OCI-LY1 (cell line): Measurements from ENCODE around the gene SYNPO2L.
"Not testable (repeated sequence)": the region's sequence is repeated elsewhere in the genome, so short reads cannot be mapped to it uniquely, and the experiment has no call there.

Experiments used
- H2AFZ ChIP-seq: fragments of 200-600 bp; sonication (generic), shearing (Covaris generic); 2 replicates; pipeline ENCODE4 v1.6.0; 2014; ENCODE audit warnings: antibody characterized with exemption, mild to moderate bottlenecking, low read length
- H3F3A ChIP-seq: fragments of 200-600 bp; sonication (generic), shearing (Covaris generic); 2 replicates; pipeline ENCODE4 v1.6.0; 2014; ENCODE audit warnings: mild to moderate bottlenecking, antibody characterized with exemption, low read length, moderate library complexity; ENCODE audit not compliant: insufficient read depth
- H3K27ac ChIP-seq: fragments of 200-600 bp; sonication (generic); 2 replicates; pipeline ENCODE4 v1.5.1; 2014; ENCODE audit warnings: low read length, mixed run types, mild to moderate bottlenecking, low read depth; ENCODE audit not compliant: poor library complexity, severe bottlenecking
- H3K27me3 ChIP-seq: fragments of 200-600 bp; sonication (generic); 2 replicates; pipeline ENCODE4 v1.6.0; 2014; ENCODE audit warnings: antibody characterized with exemption, mild to moderate bottlenecking, low read length, moderate library complexity; ENCODE audit not compliant: insufficient read depth
- H3K36me3 ChIP-seq: fragments of 200-600 bp; sonication (generic); 2 replicates; pipeline ENCODE4 v1.6.1; 2014; ENCODE audit warnings: mild to moderate bottlenecking, antibody characterized with exemption, low read length, moderate library complexity, mixed read lengths; ENCODE audit not compliant: insufficient read depth
- H3K4me1 ChIP-seq: fragments of 200-600 bp; sonication (generic); 2 replicates; pipeline ENCODE4 v1.5.1; 2014; ENCODE audit warnings: mild to moderate bottlenecking, low read length, moderate library complexity; ENCODE audit not compliant: insufficient read depth, severe bottlenecking
- H3K4me2 ChIP-seq: fragments of 200-600 bp; sonication (generic), shearing (Covaris generic); 2 replicates; pipeline ENCODE4 v1.6.1; 2014; ENCODE audit warnings: low read length
- H3K4me3 ChIP-seq: fragments of 200-600 bp; sonication (generic); 2 replicates; pipeline ENCODE4 v1.5.1; 2014; ENCODE audit warnings: low read length, low read depth, mild to moderate bottlenecking, mixed read lengths; ENCODE audit not compliant: poor library complexity, severe bottlenecking
- H3K79me2 ChIP-seq: fragments of 200-600 bp; shearing (Covaris generic); 2 replicates; pipeline ENCODE4 v1.6.1; 2016; ENCODE audit warnings: mixed run types, low read length, mixed read lengths; ENCODE audit not compliant: insufficient read depth
- H3K9ac ChIP-seq: fragments of 200-600 bp; sonication (generic), shearing (Covaris generic); 2 replicates; pipeline ENCODE4 v1.6.1; 2014; ENCODE audit warnings: mild to moderate bottlenecking, low read length, mixed read lengths
- H3K9me2 ChIP-seq: fragments of 200-600 bp; sonication (generic), shearing (Covaris generic); 2 replicates; pipeline ENCODE4 v1.6.1; 2014; ENCODE audit warnings: low read depth, mild to moderate bottlenecking, low read length, mixed read lengths
- H3K9me3 ChIP-seq: fragments of 200-600 bp; shearing (Covaris generic); 2 replicates; pipeline ENCODE4 v1.6.1; 2014; ENCODE audit warnings: low read length, mixed read lengths
- H4K20me1 ChIP-seq: fragments of 200-600 bp; sonication (generic), shearing (Covaris generic); 2 replicates; pipeline ENCODE4 v1.6.0; 2016; ENCODE audit warnings: mild to moderate bottlenecking, low read length; ENCODE audit not compliant: insufficient read depth

The SYNPO2L gene

DNA sequence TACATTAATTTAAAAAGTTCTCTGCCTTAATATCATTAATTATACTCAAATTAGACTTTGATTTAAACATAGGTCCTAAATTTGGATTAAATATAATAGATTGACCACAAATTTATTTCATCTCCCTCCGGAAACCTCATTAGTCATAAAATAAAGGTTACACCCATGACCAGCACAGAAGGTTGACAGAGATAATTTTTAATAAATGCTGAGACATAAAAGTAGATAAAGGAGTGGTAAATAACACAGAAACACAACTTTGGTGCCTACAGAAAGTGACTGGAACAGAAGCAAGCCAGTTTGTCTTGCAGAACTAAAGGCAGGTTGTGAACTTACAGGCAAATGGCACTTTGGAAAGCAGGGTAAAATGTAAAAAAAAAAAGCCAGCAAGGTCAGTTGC lies 31.8 kb upstream of the SYNPO2L start:
- not testable (repeated sequence) for H3K27me3 ChIP-seq, H3K27ac ChIP-seq, H3K9ac ChIP-seq, H3K36me3 ChIP-seq, H3F3A ChIP-seq, H3K9me3 ChIP-seq, H3K79me2 ChIP-seq, H3K4me1 ChIP-seq, H3K4me2 ChIP-seq, H3K4me3 ChIP-seq, H3K9me2 ChIP-seq, H2AFZ ChIP-seq, H4K20me1 ChIP-seq

DNA sequence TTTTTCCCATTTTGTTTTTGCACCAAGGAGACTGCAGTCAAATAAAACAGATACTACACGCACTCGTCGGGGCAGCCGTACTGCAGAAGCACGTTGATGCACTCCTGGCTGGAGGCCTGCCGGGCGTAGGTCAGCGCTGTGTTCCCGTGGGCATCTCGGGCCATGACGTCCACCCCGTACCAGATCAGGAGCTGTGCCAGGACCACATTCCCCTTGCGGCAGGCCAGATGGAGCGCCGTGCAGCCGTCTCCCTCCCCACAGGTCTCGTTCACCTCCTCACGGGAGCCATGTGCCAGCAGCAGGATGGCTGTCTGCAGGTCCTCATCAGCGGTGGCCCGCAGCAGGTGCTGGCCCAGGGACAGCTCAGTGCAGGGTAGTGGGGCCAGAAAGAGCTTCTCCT lies 18.7 kb upstream of the SYNPO2L start:
- H3K9me3 ChIP-seq, H3K9me2 ChIP-seq, H3K4me1 ChIP-seq, H3K4me3 ChIP-seq, H3K9ac ChIP-seq, H3K4me2 ChIP-seq, H3K36me3 ChIP-seq, H3K79me2 ChIP-seq, H3K27ac ChIP-seq, H2AFZ ChIP-seq, H4K20me1 ChIP-seq, H3K27me3 ChIP-seq, H3F3A ChIP-seq: not testable (repeated sequence)

DNA sequence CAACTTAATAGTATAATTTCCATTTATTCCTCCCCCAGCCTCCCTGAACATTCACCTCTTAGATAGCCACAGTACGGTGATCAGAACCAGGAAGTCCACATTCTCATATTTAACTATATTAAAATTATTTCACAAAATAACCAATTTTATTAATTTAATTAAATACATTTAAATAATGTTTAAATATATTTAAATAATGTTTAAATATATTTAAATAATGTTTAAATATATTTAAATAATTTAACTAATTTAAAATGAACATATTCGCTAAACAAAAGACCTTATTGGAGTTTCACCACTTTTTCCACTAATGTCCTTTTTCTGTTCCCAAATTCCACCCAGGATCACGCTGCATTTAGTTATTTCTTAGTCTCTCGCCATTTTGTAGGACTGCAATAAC lies 12.5 kb upstream of the SYNPO2L start:
- H3K9me3 ChIP-seq, H3K4me2 ChIP-seq, H3F3A ChIP-seq, H3K36me3 ChIP-seq, H3K27ac ChIP-seq, H2AFZ ChIP-seq, H4K20me1 ChIP-seq, H3K27me3 ChIP-seq, H3K79me2 ChIP-seq, H3K4me1 ChIP-seq, H3K4me3 ChIP-seq, H3K9ac ChIP-seq, H3K9me2 ChIP-seq: not testable (repeated sequence)

DNA sequence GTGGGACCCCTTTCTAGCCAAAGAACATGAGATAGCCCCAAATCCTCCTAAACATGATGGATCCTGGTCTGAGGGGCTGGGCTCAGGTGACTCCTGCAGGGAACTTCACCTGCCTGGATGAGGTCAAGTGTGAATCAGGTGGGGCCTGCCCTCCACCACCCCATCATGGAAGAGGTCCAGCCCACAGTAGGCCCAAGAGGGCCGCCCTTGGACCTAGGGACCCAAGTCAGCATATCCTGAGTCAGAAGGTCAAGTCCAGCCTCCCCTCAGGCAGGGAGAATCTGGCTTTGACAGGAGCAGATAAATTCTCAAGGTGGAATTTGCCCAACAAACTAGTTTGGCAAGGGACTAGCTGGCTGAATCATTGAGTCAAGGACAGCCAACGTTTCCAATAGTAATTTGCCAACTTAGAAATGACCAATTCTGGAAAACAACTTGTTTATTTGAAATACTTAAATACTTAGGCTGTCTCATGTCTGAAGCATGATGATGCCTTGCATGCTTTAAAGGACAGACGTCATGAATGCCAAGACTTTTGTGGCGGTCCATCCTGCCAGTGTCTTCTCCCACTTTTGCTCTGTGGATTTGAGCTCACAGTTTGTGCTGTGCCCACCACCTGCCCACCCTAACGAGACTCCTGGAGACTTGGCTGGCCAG lies 10.5 kb upstream of the SYNPO2L start:
- not testable (repeated sequence) for H3K4me1 ChIP-seq, H3K9ac ChIP-seq, H3K27me3 ChIP-seq, H3K36me3 ChIP-seq, H3K4me2 ChIP-seq, H3F3A ChIP-seq, H3K79me2 ChIP-seq, H3K27ac ChIP-seq, H3K9me2 ChIP-seq, H3K4me3 ChIP-seq, H4K20me1 ChIP-seq, H3K9me3 ChIP-seq, H2AFZ ChIP-seq

DNA sequence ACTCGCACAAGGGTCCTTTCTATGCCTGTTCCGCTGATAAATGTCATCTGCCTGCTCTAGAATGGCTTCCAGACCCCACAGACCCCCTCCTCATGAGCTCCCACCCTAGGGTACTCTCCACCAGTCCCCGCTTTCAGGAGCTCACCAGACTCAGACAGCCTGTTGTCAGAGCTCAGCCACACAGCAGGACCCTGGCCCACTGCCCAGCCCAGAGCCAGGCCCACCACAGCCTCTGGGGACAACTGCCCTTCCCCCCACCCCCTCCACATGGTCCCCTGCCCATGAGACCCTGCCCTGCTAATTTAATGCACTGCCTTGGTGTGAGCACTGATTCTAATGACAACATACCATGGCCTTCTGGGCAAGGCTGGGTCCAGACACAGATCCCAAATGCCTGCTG lies 9.8 kb upstream of the SYNPO2L start:
- H4K20me1 ChIP-seq, H3K27me3 ChIP-seq, H3K4me3 ChIP-seq, H3K79me2 ChIP-seq, H3K9me3 ChIP-seq, H2AFZ ChIP-seq, H3F3A ChIP-seq, H3K4me1 ChIP-seq, H3K36me3 ChIP-seq, H3K27ac ChIP-seq, H3K9ac ChIP-seq, H3K4me2 ChIP-seq, H3K9me2 ChIP-seq: not testable (repeated sequence)

DNA sequence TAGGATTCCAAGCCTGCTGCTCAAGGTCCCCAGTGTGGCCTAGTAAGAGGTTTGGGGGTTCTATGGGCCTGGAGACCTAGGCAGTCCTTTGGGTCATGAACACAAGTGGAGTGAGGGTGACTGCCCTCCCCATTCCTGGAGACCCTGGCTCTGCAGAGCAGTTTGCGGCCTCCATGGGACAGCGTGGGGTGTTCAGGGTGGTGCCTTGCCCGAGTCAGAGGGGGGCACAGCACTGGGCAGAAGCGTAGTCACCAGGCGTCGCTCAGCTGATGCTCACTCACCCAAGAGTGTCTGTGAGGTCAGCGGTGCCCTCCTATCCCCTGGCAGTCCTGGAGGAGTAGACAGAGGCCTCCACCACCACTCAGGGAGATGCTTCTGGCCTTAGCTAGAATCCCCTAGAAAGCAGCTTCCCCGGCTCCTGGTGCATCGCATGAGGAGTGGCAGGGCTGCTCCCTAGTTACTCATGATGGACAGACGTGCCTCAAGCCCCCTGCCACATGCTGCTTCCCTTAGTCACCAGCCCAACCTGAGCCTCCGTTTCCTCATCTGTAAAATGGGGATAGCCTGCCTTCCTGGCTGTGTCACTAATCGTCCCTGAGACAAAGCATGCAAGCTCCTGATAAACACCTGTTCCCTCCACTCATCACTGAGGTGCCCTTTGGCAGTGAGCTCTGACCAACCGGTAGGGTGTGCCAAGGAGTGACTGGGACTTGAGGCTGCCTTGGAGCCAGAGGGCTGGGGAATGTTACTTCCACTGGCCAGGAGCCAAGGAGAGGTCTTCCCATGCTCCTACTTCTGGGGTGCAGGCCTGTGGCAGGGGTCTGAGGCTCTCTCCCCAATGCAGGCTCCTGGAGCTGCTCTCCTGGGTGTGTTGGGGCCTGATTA lies 8.6 kb upstream of the SYNPO2L start:
- H3K9ac ChIP-seq, H3K4me2 ChIP-seq, H2AFZ ChIP-seq, H3K9me3 ChIP-seq, H3F3A ChIP-seq, H3K4me1 ChIP-seq, H3K9me2 ChIP-seq, H3K79me2 ChIP-seq, H4K20me1 ChIP-seq, H3K36me3 ChIP-seq, H3K4me3 ChIP-seq, H3K27ac ChIP-seq, H3K27me3 ChIP-seq: not testable (repeated sequence)

DNA sequence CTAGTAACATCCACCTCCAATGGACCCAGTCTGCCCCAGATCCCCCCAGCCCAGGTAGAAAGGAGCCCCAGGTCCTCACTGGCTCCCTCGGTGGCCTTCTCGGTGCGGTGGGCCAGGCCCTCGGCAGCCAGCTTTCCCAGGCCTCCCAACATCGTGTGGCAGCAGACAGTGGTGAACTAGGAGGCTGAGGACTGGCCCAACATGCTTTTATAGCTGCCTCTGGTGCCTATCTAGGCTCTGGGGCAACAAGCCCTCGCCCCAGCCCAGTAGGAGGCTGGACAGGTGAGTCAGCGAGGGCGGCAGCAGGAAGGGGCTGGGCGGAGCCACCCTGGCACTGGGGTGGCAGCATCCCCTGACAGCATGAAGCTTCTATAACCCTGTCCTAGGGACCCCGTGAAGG lies 7.8 kb upstream of the SYNPO2L start:
- not testable (repeated sequence) for H3K4me3 ChIP-seq, H3K27me3 ChIP-seq, H2AFZ ChIP-seq, H3K9me3 ChIP-seq, H3K4me2 ChIP-seq, H3K9me2 ChIP-seq, H3K79me2 ChIP-seq, H3K36me3 ChIP-seq, H3K27ac ChIP-seq, H3K9ac ChIP-seq, H3F3A ChIP-seq, H3K4me1 ChIP-seq, H4K20me1 ChIP-seq
